HG03095 (cell line): Measurements from ENCODE around the gene FAM210A.

ENCODE experiments used
- ATAC-seq: cut with Tn5 transposase; IDR thresholded peaks from one replicate; pipeline ENCODE4 v1.9.1; 2021; ENCODE audit warnings: moderate library complexity; ENCODE audit not compliant: unreplicated experiment

Gene FAM210A

GRCh38 chr18:13649397-13650390, 76.7 kb downstream of the FAM210A start:
- no peak for ATAC-seq

DNA sequence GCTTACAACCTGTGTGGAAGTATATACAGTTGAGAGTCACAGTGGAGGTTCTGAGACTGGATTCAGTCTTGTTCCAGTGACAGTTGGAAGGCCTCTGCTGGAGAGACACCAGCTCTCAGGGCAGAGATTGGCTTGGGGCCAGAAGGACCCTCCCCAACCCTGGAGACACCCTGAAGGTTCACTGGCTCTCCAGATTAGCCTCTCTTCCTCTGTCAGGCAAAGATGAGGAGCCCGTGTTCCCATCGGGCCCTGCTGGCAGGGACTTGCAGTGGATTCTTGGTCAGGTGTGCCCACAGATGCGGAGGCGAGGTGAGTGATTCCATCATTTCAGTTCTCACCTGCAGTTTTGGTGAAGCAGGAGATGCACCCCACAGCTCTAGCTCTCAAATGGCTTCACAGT, 78.6 kb downstream of the FAM210A start:
- ATAC-seq = no peak

- ATAC-seq = no peak
These were observed 79.7 kb downstream of the FAM210A start for GRCh38 chr18:13646633-13647032.

DNA sequence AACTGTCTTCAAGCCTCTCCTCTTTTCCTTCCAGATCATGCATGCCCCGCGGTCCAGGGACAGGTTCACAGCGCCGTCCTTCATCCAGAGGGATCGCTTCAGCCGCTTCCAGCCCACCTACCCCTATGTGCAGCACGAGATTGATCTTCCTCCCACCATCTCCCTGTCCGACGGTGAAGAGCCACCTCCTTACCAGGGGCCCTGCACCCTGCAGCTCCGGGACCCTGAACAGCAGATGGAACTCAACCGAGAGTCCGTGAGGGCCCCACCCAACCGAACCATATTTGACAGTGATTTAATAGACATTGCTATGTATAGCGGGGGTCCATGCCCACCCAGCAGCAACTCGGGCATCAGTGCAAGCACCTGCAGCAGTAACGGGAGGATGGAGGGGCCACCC, 81.3 kb downstream of the FAM210A start:
- ATAC-seq = no peak

DNA sequence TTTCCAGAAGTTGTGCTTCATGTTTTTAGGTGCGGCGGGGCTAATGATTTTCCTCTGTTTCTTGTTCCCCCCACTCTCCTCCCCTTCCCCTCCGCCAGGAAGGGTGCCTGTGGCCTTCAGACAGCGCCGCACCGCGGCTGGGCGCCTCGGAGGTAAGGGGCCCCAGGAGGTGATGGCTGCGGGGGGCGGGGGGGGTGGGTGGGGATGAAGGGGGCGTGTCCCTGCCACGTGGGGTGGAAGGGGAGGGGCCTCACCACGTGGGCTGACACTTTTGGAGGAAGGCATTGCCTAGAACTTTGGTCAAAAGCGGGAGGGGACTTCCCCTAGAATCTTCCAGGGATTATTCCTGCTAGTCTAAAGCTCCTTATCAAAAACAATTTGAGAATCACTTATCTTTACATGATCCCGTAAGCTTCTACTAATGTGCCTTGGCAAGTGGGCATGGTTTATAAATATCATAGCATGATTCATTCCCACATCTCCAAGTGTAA, 83.1 kb downstream of the FAM210A start:
- no peak for ATAC-seq

DNA sequence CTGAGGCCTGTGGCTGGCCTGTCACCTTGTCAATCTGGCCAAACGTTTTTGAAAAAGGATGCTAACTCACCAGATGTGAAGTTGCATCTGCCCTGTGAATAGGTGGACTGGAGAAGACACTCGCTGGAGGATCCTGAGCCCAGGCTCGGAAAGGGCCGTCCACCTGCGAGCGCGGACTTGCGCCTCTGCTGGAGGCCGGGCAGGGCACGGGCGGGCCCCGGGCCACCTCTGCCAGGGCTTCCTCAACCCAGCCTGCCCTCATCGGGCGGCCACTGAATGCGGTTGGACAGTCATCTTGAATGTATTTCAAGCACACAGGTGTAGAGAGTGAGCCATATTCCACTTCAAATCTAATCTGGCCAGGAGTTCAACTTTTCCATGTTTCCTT, 83.9 kb downstream of the FAM210A start:
- ATAC-seq = no peak

DNA sequence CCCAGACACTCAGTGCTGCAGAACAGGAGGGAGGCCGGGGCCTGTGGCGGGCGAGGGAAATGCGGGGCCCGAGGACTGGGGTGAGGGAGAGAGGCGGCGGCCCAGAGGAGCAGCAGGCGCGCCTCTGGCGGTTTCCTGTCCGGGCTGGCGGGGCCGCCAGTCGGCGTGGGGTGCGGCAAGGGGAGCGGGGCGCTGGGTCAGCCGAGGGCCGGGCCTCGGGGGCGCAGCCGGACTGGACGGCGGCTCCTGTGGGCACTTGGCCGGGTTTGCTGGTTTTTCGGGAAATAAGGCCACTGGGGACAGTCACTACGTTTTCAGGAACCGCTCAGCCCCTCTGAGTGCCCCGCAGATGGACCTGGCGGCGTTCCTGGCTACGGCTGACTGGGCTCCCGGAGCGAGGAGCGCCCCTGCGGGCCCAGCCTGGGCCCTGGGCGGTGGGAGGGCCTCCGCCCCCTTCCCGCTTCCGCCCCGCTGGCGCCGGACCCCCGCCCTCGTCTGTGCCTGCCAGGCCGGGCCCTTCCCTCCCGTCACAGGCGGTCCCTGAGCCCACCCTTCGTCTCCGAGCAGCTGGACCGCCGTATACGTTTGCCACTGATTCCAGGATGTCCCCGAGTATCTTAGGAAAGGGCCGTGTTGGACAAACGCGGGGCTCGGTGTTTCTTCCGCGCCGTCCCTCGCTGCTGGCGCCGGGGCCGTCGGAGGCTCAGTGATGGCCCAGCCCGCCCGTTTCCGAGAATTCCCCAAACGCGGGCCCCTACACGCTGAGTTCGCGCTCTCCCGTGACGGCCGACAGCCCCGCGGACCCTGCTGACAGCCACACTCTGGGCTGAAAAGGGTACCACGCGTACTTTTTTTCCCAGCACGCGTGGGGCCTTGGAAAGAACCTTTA, 84.6 kb downstream of the FAM210A start:
- ATAC-seq = no peak

GRCh38 chr18:13640266-13640860, 86.0 kb downstream of the FAM210A start:
- ATAC-seq = no peak

DNA sequence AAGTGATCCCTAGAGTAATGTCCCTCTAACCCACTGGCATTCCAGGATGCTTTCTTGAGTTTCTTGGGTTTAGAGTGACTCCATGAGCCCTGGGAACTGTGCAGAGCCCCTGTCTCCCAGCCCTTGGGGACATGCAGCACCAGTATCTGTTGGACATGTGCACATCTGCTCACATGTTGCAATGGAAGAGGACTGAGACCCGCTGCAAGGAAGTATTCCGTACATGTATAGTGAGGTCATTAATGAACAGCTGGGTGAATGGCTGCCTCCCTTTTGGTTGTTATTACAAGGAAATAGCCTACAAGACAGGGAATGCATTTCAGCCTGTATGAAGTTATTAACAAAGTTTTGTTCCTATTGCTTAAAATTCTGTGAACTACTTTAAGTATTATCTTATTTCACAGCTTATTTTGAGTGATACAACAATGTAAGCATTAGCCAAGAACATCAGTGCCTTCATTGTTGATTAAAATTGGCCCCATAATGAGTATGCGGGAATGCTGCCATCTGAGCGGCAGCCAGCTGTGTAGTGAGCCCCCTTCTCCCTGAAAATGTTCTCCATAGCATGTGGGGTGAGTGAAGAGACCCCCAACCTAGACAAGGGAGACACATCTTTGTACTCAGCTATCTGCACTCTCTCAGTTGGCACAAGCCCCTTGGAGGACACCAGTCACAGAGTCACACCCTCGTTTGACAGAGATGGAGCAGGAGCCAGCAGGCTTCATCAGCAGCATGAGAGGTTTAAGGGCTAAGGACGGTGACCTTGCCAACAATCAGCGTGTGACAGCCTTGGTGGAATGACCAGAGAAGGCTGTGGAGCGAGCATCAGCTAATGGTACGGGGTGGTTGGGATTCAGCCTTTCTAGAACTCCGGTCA, 87.4 kb downstream of the FAM210A start:
- ATAC-seq = no peak

- no peak for ATAC-seq
These were observed 91.3 kb downstream of the FAM210A start for GRCh38 chr18:13635046-13635445.

DNA sequence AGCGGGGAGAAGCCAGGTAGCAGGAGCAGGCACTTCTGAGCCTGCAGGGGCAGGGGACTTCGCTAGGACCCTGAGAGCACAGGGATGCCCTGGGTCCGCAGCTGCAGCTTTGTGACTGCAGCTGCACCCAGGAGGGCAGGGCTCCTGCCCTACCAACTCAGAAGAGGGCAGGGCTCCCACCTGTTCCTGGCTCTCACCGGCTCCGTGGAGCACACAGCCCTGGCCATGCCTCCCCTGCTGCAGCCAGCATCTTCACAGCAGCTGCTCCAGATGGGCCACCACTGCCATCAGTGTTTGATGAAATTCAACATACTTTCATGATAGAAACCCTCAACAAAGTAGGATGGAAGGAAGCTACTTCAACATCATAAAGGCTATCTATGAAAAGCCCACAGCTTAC, 92.7 kb downstream of the FAM210A start:
- no peak for ATAC-seq

- ATAC-seq = no peak
These were observed 95.6 kb downstream of the FAM210A start for GRCh38 chr18:13630716-13631268.

DNA sequence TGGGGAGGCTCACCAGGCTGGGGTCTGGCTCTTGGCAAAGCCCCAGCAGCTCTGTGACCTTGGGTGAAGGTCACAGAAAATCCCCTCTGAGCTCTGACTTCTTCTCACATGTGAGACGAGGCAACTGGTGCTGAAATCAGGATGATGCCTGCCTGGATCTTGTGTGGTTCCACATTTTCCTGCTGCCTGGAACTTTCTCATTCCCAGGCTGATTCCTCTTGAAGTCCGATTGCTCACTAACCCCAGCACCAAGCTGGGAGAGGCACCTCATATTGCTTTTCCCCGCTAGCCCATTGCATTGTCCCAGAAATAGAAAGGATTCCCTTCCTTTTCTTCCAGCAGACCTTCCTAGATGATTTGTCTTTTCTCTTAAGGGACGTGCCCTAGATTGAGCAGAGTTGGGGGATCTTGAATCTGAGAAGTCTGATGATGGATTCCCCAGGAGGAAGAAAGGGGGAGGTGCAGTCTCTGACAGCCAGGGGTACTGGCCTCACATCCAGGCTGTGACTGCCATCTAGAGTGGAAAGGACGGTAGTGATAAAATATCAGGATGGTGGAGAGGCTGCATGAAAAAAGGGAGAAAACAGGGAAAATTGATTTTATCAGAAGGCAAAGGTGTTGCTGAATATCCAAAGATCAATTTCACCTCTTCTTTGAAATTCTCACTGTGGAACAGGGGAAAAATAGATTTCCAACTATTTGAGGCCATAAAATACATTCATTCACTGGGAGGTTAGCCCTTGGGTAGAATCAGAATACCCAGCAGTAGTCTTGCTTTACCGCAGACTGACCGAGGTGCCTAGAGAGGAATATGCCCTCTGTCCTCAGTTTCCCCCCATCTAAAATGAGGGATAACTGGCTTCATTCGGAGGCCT, 96.3 kb downstream of the FAM210A start:
- ATAC-seq = no peak

GRCh38 chr18:13628211-13628610, 98.1 kb downstream of the FAM210A start:
- ATAC-seq = no peak

- no peak for ATAC-seq
These were observed 98.7 kb downstream of the FAM210A start for GRCh38 chr18:13627639-13628038.

DNA sequence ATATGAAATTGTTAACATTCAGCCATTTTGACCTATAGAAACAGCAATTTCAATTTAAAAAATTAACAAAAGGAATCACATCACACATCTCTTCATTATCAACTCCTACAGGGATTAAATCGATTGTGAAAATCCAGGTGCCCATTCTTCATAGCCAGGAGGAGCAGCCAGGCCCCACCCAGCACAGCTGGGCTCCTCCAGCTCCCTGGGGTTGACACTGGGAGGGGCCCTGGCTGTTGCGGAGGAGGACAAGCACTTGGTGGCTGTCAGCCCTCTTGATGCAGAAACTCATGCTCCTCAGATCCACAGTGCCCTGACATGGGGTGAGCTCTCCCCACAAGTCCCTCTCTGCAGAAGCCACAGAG, 99.8 kb downstream of the FAM210A start:
- ATAC-seq = no peak

GRCh38 chr18:13625843-13626543, 100.4 kb downstream of the FAM210A start:
- no peak for ATAC-seq

DNA sequence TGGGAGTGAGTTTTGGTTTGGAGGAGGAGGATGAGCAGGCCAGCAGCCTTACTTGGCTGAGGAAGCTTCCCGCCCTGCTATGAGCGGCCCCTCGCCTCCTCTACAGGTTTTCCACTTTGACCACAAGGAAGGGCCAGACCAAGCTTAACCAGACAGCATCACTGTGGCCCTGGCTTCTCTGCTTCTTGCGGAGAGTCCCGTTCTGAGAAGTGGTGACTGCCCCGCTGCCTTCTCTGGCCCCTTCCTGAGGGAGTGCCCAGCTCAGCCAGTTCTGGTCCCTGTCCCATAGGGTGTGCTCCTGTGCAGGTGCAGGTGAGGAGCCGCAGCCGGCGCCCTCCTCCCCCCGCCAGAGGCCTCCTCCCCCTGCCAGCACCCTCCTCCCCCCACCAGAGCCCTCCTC, 101.0 kb downstream of the FAM210A start:
- ATAC-seq = no peak
